HL-60 (cell line): ENCODE data around the gene GABRB1.

ENCODE experiments used
- CTCF ChIP-seq: IDR thresholded peaks from one replicate; pipeline ENCODE4 v1.5.1; 2011; ENCODE audit warnings: low read length, control low read depth, inconsistent platforms; ENCODE audit not compliant: insufficient read depth
- SPI1 ChIP-seq: IDR thresholded peaks from 2 replicates; pipeline ENCODE4 v1.6.1; 2012; ENCODE audit warnings: low read depth, mild to moderate bottlenecking, borderline replicate concordance

DNA sequence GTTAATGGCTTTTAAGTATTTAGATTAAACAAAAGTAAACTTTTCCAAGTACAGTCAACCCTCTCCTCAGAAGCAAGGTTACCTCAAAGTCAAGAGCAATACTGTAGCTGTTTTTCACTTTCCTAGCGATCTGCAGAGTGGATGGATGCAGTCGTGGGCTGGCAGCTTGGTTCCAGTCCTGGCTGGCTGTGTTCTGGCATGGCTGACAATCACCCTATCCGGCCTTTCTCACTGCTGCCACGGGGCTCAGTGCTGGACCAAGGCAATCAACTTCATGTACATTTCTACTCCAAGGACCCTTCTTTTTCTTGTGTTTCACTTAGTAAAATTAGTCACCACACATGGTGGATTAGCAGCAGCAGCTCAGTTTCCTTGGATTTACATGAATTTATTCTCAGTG is 208.3 kb downstream of the GABRB1 start:
- TF ChIP-seq CTCF (no peak), SPI1 (no peak)
